ENCODE results near the gene ZC3H18.

Gene ZC3H18

DNA sequence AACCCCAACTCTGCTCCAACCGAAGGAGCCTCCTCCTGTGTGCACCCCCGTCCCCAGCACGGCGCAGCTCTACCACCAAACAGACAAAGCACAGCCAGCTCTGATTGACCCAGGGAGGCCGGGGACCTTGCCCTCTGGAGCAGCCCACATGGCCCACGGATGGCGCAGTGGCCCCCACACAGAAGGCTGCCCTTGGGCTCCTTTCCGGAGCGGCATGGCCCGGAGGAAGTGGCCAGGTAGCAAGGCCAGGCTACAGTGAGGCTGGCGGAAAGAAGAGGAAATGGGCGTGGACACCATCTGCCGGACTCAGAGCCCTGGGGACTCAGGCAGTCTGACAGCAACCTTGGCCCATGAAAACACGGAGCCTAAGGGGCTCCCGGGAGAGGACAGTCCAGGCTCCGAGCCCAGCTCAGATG, 19.9 kb upstream of the ZC3H18 start:
- no peak overlapping the region for H3K4me2 ChIP-seq (ENCODE audit: low read depth, low read length)

DNA sequence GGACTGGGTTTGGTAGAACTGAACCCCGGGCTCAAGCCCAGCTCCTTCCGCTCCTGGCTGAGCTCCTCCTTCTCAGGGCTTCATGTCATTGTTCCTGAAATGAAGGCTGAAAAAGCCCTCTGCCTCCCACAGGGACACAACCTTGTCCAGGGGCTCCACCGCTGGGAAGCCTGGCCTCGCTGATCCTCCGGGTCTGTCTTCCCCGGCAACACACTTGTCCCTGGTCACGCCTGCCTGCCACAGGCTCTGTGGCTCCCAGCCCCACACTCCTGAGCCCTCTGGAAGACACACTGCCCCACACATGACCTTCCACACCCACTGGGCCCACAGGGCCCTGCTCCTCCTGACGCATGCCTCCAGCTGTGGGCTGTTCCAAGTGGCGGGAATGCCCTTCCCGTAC, 18.0 kb upstream of the ZC3H18 start:
- H3K9ac ChIP-seq (ENCODE audit: low read length): peak overlapping the region; percentile 73
- peak overlapping the region; percentile 58 for H3K4me3 ChIP-seq (ENCODE audit: low read length)
- H2AFZ ChIP-seq (ENCODE audit: low read length): peak overlapping the region; percentile 75; the same call in 1 of the 2 replicates
- DNase-seq: no peak
- no peaks in the 10 kb centered on the region for H3K9me3 ChIP-seq (replicated peaks; ENCODE audit: insufficient read depth, low read length)
- H3K4me1 ChIP-seq (ENCODE audit: low read length): peaks cover 34% of the 10 kb centered on the region
- H4K20me1 ChIP-seq (ENCODE audit: insufficient read depth, low read length): no peaks in the 10 kb centered on the region
- H3K27me3 ChIP-seq (replicated peaks; ENCODE audit: insufficient read depth, low read length): no peaks in the 10 kb centered on the region
- peak overlapping the region; percentile 87 for H3K4me2 ChIP-seq (ENCODE audit: low read depth, low read length)
- no peaks in the 10 kb centered on the region for H3K9me2 ChIP-seq (replicated peaks; ENCODE audit: insufficient read depth, low read length)
- no peaks in the 10 kb centered on the region for H3K79me2 ChIP-seq (ENCODE audit: low read length)
- TF ChIP-seq EZH2 (optimal IDR thresholded peaks at IDR 0.05; ENCODE audit: low read depth, low read length) (no peak), EZH2phosphoT487 (IDR thresholded peaks at IDR 0.05; ENCODE audit: low read length) (no peak)
- TF ChIP-seq, protein P1, sequence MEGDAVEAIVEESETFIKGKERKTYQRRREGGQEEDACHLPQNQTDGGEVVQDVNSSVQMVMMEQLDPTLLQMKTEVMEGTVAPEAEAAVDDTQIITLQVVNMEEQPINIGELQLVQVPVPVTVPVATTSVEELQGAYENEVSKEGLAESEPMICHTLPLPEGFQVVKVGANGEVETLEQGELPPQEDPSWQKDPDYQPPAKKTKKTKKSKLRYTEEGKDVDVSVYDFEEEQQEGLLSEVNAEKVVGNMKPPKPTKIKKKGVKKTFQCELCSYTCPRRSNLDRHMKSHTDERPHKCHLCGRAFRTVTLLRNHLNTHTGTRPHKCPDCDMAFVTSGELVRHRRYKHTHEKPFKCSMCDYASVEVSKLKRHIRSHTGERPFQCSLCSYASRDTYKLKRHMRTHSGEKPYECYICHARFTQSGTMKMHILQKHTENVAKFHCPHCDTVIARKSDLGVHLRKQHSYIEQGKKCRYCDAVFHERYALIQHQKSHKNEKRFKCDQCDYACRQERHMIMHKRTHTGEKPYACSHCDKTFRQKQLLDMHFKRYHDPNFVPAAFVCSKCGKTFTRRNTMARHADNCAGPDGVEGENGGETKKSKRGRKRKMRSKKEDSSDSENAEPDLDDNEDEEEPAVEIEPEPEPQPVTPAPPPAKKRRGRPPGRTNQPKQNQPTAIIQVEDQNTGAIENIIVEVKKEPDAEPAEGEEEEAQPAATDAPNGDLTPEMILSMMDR (IDR thresholded peaks at IDR 0.05; ENCODE audit: low read length): no peak
- no peaks in the 10 kb centered on the region for H3K36me3 ChIP-seq (replicated peaks; ENCODE audit: insufficient read depth, low read length)
- peak overlapping the region; percentile 99 for H3K27ac ChIP-seq (ENCODE audit: low read length)
- H3F3A ChIP-seq (ENCODE audit: insufficient read depth, low read length): peaks cover 31% of the 10 kb centered on the region

More for the DNA sequence above, 19.9 kb upstream of the ZC3H18 start:
- Histone ChIP-seq H3K4me3 (ENCODE audit: low read length) (no peak overlapping the region), H3K9me2 (replicated peaks; ENCODE audit: insufficient read depth, low read length) (no peaks in the 10 kb centered on the region), H3K27ac (ENCODE audit: low read length) (no peak overlapping the region), H3K36me3 (replicated peaks; ENCODE audit: insufficient read depth, low read length) (no peaks in the 10 kb centered on the region), H3K4me1 (ENCODE audit: low read length) (peaks cover 25% of the 10 kb centered on the region), H3F3A (ENCODE audit: insufficient read depth, low read length) (peaks cover 20% of the 10 kb centered on the region), H3K27me3 (replicated peaks; ENCODE audit: insufficient read depth, low read length) (peaks cover 14% of the 10 kb centered on the region; the same call in 1 of the 2 replicates), H3K9ac (ENCODE audit: low read length) (no peak overlapping the region), H3K9me3 (replicated peaks; ENCODE audit: insufficient read depth, low read length) (no peaks in the 10 kb centered on the region), H4K20me1 (ENCODE audit: insufficient read depth, low read length) (no peaks in the 10 kb centered on the region), H3K79me2 (ENCODE audit: low read length) (no peaks in the 10 kb centered on the region), H2AFZ (ENCODE audit: low read length) (no peak overlapping the region)
- DNase-seq: no peak
- TF ChIP-seq EZH2phosphoT487 (IDR thresholded peaks at IDR 0.05; ENCODE audit: low read length): no peak

DNA sequence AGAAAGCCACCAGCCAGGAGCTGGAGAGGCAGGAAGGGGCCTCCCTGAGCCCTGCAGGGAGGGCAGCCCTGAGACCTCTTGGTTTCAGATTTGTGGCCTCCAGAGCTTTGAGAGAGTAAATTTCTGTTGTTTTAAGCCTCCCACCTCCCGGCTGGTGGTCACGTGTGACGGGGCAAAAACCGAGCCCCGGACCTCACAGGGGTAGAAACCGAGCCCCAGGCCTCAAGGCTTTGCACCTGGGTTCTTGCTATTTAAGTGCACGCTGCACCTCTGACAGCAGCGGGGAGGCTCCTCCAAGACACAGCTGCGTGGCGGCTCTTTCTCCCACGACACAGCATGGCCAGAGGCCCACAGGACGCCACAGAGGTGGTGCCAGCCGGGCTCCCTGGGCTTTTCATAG, 17.4 kb upstream of the ZC3H18 start:
- DNase-seq: peak; percentile 87
- Histone ChIP-seq H3K36me3 (replicated peaks; ENCODE audit: insufficient read depth, low read length) (no peaks in the 10 kb centered on the region), H3K9me2 (replicated peaks; ENCODE audit: insufficient read depth, low read length) (no peaks in the 10 kb centered on the region), H3K4me2 (ENCODE audit: low read depth, low read length) (peak overlapping the region; percentile 87), H2AFZ (ENCODE audit: low read length) (peak overlapping the region; percentile 75; the same call in 1 of the 2 replicates), H3K9me3 (replicated peaks; ENCODE audit: insufficient read depth, low read length) (no peaks in the 10 kb centered on the region), H4K20me1 (ENCODE audit: insufficient read depth, low read length) (no peaks in the 10 kb centered on the region), H3K27ac (ENCODE audit: low read length) (peak overlapping the region; percentile 99), H3K4me3 (ENCODE audit: low read length) (peak overlapping the region; percentile 58), H3K27me3 (replicated peaks; ENCODE audit: insufficient read depth, low read length) (no peaks in the 10 kb centered on the region), H3K4me1 (ENCODE audit: low read length) (peaks cover 37% of the 10 kb centered on the region), H3K79me2 (ENCODE audit: low read length) (no peaks in the 10 kb centered on the region), H3F3A (ENCODE audit: insufficient read depth, low read length) (peaks cover 37% of the 10 kb centered on the region), H3K9ac (ENCODE audit: low read length) (peak overlapping the region; percentile 73)
- no peak for TF ChIP-seq EZH2 (optimal IDR thresholded peaks at IDR 0.05; ENCODE audit: low read depth, low read length)
- TF ChIP-seq, protein P1 (IDR thresholded peaks at IDR 0.05; ENCODE audit: low read length): no peak
- no peak for TF ChIP-seq EZH2phosphoT487 (IDR thresholded peaks at IDR 0.05; ENCODE audit: low read length)

DNA sequence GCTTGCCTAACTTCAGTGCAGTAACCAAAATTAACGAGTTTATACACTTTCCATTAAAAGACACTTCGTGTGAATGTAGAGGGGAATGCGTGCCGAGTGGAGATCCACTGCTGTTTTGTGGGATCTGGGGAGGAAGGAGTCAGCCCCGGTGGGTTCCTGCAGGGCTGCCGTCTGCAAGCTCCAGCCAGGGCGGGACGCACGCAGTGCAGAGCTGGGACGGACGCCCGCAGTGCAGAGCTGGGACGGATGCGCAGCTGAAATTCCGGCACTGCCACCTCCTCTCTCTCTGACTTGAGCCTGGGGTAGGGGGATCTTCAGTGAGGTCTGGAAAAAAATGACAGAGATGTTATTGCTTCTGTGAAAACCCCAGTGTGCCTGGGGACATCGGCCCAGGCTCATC, 16.5 kb upstream of the ZC3H18 start:
- no peaks in the 10 kb centered on the region for H3K9me2 ChIP-seq (replicated peaks; ENCODE audit: insufficient read depth, low read length)
- peak overlapping the region; percentile 73; the same call in 1 of the 2 replicates for H3K9ac ChIP-seq (ENCODE audit: low read length)

More for the DNA sequence above, 16.5 kb upstream of the ZC3H18 start:
- TF ChIP-seq EZH2phosphoT487 (IDR thresholded peaks at IDR 0.05; ENCODE audit: low read length) (no peak), EZH2 (optimal IDR thresholded peaks at IDR 0.05; ENCODE audit: low read depth, low read length) (no peak)
- TF ChIP-seq, protein P1 (IDR thresholded peaks at IDR 0.05; ENCODE audit: low read length): no peak
- peak overlapping the region; percentile 99; the same call in 1 of the 2 replicates for H3K27ac ChIP-seq (ENCODE audit: low read length)
- no peak overlapping the region for H2AFZ ChIP-seq (ENCODE audit: low read length)
- H3K4me2 ChIP-seq (ENCODE audit: low read depth, low read length): peak overlapping the region; percentile 54; the same call in 1 of the 2 replicates
- no peaks in the 10 kb centered on the region for H3K36me3 ChIP-seq (replicated peaks; ENCODE audit: insufficient read depth, low read length)
- peaks cover 39% of the 10 kb centered on the region for H3F3A ChIP-seq (ENCODE audit: insufficient read depth, low read length)
- H3K79me2 ChIP-seq (ENCODE audit: low read length): no peaks in the 10 kb centered on the region
- DNase-seq: no peak
- peaks cover 37% of the 10 kb centered on the region for H3K4me1 ChIP-seq (ENCODE audit: low read length)
- H3K27me3 ChIP-seq (replicated peaks; ENCODE audit: insufficient read depth, low read length): no peaks in the 10 kb centered on the region
- H4K20me1 ChIP-seq (ENCODE audit: insufficient read depth, low read length): no peaks in the 10 kb centered on the region
- no peaks in the 10 kb centered on the region for H3K9me3 ChIP-seq (replicated peaks; ENCODE audit: insufficient read depth, low read length)
- H3K4me3 ChIP-seq (ENCODE audit: low read length): no peak overlapping the region

All from MM.1S (cell line).